IPS-15b (cell line): ENCODE results near the gene YTHDF1.

Source experiments
- H3K27me3 ChIP-seq: one replicate; pipeline ENCODE4 v1.6.1; 2013; ENCODE audit warnings: low read length; ENCODE audit not compliant: control insufficient read depth, insufficient read depth
- H3K36me3 ChIP-seq: one replicate; pipeline ENCODE4 v1.6.1; 2013; ENCODE audit warnings: low read length; ENCODE audit not compliant: control insufficient read depth, insufficient read depth
- H3K4me1 ChIP-seq: one replicate; pipeline ENCODE4 v1.6.1; 2013; ENCODE audit warnings: mild to moderate bottlenecking, low read length; ENCODE audit not compliant: control insufficient read depth, insufficient read depth
- H3K4me3 ChIP-seq: one replicate; pipeline ENCODE4 v1.5.1; 2013; ENCODE audit warnings: low read depth, low read length
- H3K9ac ChIP-seq: one replicate; pipeline ENCODE4 v1.6.1; 2013; ENCODE audit warnings: low read depth, mild to moderate bottlenecking, low read length
- H3K9me3 ChIP-seq: one replicate; pipeline ENCODE4 v1.6.1; 2013; ENCODE audit warnings: mild to moderate bottlenecking, low read length; ENCODE audit not compliant: control insufficient read depth, insufficient read depth

Gene YTHDF1

GRCh38 chr20:63152322-63153253, 63.3 kb downstream of the YTHDF1 start:
- no peaks in the 10 kb centered on the region for H3K36me3 ChIP-seq
- H3K9me3 ChIP-seq, result no peaks in the 10 kb centered on the region
- no peaks in the 10 kb centered on the region for H3K4me1 ChIP-seq
- H3K4me3 ChIP-seq, result no peak overlapping the region
- no peaks in the 10 kb centered on the region for H3K27me3 ChIP-seq
- no peak overlapping the region for H3K9ac ChIP-seq

DNA sequence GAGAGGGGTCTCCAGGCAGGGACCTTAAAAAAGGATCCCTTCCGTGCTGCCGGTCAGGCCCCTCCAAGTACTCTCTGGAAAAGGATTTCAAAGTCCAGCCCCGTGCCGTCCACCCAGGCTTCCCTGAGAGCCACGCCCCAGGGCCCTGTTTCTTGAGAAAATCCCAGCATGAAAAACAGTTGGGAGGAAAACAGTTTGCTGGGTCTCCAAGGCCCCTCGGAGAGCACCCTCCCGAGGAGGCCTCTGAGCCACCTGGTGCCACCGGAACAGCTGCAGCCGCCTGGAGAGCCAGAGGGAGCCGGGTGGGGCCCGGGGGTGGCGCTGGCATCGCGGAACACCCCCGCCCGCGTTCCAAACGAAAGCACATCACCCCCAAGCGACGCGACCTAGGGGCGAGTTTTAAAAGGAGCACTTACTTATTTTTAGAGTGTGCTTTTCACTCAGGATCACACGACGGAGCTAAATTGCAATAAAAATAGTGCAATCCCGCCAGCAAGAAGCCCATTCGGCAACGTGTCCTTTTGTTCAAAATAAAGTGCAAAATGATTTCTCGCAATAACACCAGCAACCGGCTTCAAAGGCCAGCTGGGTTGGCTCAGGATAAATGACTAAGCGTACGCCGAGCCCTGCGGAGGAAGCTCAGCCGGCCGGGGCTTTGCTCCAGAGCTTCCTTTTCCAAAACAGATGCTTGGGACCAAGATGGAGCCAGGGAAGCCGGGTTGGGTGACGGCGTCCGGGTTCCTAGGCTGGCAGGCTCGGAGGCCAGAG, 64.2 kb downstream of the YTHDF1 start:
- Histone ChIP-seq H3K4me3 (no peak overlapping the region), H3K4me1 (no peaks in the 10 kb centered on the region), H3K9me3 (no peaks in the 10 kb centered on the region), H3K9ac (no peak overlapping the region), H3K36me3 (no peaks in the 10 kb centered on the region), H3K27me3 (no peaks in the 10 kb centered on the region)

- Histone ChIP-seq H3K9me3 (no peaks in the 10 kb centered on the region), H3K9ac (no peak overlapping the region), H3K36me3 (no peaks in the 10 kb centered on the region), H3K27me3 (no peaks in the 10 kb centered on the region), H3K4me1 (no peaks in the 10 kb centered on the region), H3K4me3 (no peak overlapping the region)
Measured at GRCh38 chr20:63150911-63151531, 64.9 kb downstream of the YTHDF1 start.

DNA sequence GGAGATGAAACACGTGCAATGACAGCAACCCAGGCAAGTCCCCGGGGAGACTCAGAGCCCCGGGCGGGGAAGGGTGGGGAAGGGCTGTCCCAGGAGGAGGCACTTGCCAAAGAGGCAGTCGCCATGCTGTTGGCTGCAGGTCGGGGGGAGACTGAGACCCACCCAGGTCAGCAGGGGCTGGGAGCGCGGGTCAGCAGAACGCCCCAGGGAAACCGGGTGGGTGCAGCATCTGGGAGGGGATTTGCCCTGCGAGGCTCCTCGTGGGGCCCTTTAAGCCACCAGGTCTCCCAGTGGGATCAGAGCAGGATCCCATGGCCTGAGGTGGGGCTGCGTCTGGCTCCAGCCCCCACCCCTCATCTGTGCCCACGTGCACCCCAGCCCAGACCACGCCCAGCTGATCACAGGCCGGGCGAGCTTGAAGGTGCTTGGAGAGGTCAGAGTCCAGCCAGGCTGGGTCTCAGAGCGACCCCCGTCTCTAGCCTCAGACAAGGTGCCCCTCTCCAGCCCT, 65.5 kb downstream of the YTHDF1 start:
- H3K9ac ChIP-seq, result no peak overlapping the region

DNA sequence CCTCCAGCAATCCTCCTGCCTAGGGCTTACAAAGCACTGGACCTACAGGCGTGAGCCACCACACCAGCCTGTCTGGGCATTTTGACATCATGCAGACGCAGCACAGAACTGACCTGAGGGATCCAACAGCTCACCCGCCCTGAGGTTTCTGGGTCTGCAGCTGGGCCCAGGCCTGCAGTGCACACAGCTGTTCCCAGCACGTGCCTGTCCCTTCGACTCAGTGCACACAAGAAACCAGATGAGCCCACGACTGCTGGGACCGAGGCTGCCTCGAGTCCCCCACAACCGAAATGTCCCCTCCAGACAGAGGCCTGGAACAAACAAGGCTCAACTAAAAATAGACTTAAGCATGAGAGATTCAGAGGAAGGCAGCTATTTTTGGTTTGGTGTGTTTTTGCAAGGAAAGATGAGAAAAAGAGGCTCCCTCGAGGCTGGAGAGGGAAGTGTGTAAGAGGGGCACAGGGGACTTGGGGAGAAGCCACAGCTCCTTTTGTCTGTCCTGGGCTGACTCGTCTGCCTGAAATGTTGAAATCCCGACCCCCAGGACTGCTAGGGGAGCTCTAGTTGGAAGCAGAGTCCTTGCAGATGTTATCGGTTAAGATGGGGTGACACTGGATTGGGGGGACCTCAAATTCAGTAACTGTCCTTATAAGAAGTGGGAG, 66.3 kb downstream of the YTHDF1 start:
- Histone ChIP-seq H3K9me3 (no peaks in the 10 kb centered on the region), H3K4me3 (no peak overlapping the region), H3K9ac (no peak overlapping the region), H3K27me3 (no peaks in the 10 kb centered on the region), H3K36me3 (no peaks in the 10 kb centered on the region), H3K4me1 (no peaks in the 10 kb centered on the region)

More for the DNA sequence above, 65.5 kb downstream of the YTHDF1 start:
- Histone ChIP-seq H3K36me3 (no peaks in the 10 kb centered on the region), H3K4me3 (no peak overlapping the region), H3K27me3 (no peaks in the 10 kb centered on the region), H3K9me3 (no peaks in the 10 kb centered on the region), H3K4me1 (no peaks in the 10 kb centered on the region)

DNA sequence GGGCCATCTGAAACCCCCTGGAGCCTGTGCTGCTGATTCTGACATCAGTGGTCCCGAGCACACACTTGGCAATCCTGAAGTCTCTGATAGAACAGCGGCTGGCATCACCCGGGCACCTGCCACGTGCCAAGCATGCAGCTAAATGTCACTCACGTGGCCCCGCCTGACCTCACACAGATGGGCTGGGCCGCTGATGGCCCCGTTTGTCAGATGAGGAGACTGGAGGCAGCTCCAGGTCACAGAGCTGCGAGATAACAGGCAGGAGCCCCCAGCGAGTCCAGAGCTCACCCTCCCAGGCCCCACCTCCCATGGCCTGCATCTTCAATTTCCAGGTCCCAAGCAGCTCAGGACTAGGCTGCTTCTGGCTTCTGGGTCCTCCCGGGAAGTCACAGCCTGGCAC, 67.2 kb downstream of the YTHDF1 start:
- Histone ChIP-seq H3K9me3 (no peaks in the 10 kb centered on the region), H3K36me3 (no peaks in the 10 kb centered on the region), H3K4me1 (no peaks in the 10 kb centered on the region), H3K4me3 (no peak overlapping the region), H3K9ac (no peak overlapping the region), H3K27me3 (no peaks in the 10 kb centered on the region)

- H3K27me3 ChIP-seq, result no peaks in the 10 kb centered on the region
Measured at GRCh38 chr20:63147532-63147931, 68.4 kb downstream of the YTHDF1 start.

More at GRCh38 chr20:63147532-63147931, 68.4 kb downstream of the YTHDF1 start:
- Histone ChIP-seq H3K4me3 (no peak overlapping the region), H3K9ac (no peak overlapping the region), H3K9me3 (no peaks in the 10 kb centered on the region), H3K36me3 (no peaks in the 10 kb centered on the region), H3K4me1 (no peaks in the 10 kb centered on the region)
